Brain pericyte (primary cell): ENCODE results near the gene SHQ1.
"Not testable (repeated sequence)": the region's sequence is repeated elsewhere in the genome, so short reads cannot be mapped to it uniquely, and the experiment has no call there.

ENCODE experiments used
- DNase-seq: peaks from one replicate; pipeline ENCODE4 v3.0.0-alpha.2; 2012; ENCODE audit warnings: low read depth, low spot score

Gene SHQ1

DNA sequence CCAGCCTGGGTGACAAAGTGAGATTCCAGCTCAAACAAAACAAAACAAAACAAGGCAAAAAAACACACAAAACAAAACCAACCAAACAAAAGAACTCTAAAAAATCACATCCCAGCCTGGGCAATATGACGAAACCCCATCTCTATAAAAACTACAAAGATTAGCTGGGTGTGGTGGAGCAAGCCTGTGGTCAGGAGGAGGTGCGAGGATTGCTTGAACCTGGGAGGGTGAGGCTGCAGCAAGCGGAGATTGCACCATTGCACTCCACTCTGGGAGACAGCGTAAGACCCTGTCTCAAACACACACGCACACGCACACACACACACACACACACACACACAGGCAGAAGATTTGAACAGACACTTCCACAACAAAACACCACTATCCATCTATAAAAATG lies 99.6 kb downstream of the SHQ1 start:
- DNase-seq: no peak

- DNase-seq: no peak
Observed at GRCh38 chr3:72746430-72747411, 101.5 kb downstream of the SHQ1 start.

GRCh38 chr3:72745146-72745999 lies 102.9 kb downstream of the SHQ1 start:
- DNase-seq: no peak

GRCh38 chr3:72744330-72744729 lies 103.9 kb downstream of the SHQ1 start:
- DNase-seq: no peak

GRCh38 chr3:72739531-72740466 lies 108.4 kb downstream of the SHQ1 start:
- DNase-seq: no peak

- no peak for DNase-seq
Observed at GRCh38 chr3:72738752-72739530, 109.3 kb downstream of the SHQ1 start.

DNA sequence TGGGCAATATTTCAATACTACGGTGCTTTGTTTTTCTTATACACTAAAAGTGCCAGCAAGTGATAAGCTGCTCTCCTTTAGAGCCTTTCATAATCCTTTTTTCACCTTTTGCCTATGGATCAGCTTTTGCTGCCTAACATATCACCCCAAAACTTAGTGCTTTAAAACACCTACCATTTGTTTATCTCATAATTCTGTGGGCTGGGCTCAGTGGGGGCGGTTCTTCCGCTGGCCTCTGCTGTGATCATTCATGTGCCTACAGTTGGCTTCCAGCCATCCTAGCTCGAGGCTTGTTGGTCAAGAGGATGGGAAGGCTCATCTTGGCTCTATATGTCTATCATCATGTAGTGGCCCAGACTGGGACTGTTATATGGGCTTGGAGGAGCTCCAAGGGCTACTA lies 113.2 kb downstream of the SHQ1 start:
- DNase-seq: not testable (repeated sequence)

- no peak for DNase-seq
Observed at GRCh38 chr3:72733676-72734075, 114.6 kb downstream of the SHQ1 start.

- DNase-seq: not testable (repeated sequence)
Observed at GRCh38 chr3:72732666-72733345, 115.4 kb downstream of the SHQ1 start.

DNA sequence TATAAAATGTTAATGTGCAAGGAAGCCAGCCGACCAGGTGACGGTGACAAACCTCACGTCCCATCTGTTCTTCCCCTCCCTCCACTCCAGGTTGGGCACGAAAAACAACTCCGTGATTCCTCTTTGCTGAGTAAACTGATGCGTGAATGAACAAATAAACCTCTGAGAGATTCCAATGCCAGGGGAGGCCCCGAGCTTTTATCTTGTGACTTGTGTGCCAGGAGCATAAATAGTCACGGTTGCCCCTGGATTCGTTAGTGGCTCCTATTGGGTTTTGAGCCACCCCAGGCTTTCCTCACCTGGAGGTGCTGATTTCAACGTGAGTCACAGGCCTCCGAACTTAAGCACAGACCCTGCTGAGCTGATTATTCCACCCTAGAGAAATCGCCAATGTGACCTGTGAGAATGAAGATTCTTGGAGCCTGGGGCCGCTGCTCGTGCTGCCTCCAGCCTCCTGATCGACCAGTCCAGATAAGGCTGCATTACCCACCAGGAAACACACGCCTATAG lies 119.2 kb downstream of the SHQ1 start:
- no peak for DNase-seq

- DNase-seq: no peak
Observed at GRCh38 chr3:72728329-72728889, 119.8 kb downstream of the SHQ1 start.

DNA sequence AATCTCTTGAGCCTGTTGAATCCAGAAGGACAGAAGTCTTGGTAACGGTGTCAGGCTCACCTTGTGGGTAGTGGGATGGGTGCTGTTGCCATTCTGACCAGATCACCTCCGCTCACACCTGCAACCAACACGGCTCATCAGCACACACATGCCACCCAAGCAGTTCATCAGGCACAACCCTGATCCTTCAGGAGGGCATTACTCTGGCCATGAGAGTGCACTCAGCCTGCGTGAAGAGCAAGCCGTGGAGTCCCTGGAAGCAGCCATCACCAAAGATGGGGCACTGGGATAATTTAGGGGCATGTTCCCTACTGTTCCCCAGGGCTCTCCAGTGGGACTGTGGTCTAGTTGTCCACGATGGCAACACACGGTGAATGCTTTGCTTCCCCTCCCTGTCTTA lies 120.5 kb downstream of the SHQ1 start:
- DNase-seq: no peak

DNA sequence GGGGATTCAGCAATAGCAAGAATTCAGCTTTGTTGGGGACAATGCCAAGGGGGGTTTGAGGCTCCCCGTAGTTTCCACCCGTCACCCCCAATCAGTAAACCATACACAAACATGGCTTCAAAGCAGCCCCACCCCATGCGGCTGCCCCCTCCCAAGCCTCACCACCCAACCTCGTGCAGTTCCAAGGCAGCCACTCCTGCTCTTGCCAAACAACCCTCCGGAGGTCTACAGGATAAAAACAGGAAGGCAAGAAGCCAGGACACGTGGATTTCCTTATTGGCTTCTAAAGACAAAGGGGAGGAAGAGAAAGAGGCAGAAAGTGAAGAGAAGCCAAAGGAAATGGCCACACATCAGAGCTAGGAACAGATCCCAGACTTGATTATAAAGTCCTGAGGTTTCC lies 121.1 kb downstream of the SHQ1 start:
- no peak for DNase-seq

DNA sequence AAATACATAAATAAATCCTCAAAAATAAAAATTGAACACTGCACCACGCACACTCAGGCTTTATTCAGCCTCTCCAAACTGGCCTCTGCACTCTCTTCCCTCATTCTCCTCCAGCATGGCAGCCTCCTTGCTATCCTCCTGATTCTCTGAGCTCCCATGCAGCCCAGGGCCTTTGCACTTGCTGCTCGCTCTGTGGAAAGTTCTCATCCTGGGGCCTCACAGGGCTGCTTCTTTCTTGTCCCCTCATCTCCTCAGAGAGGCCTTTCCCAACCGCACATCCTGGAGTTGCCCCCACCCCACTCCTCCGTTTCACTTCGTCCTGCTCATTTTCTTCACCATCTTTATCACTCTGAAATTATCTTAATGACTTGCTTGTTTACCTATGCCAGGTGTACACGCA lies 123.0 kb downstream of the SHQ1 start:
- DNase-seq: no peak

- DNase-seq: no peak
Observed at GRCh38 chr3:72724070-72724469, 124.2 kb downstream of the SHQ1 start.

- DNase-seq: no peak
Observed at GRCh38 chr3:72722930-72723726, 125.1 kb downstream of the SHQ1 start.

DNA sequence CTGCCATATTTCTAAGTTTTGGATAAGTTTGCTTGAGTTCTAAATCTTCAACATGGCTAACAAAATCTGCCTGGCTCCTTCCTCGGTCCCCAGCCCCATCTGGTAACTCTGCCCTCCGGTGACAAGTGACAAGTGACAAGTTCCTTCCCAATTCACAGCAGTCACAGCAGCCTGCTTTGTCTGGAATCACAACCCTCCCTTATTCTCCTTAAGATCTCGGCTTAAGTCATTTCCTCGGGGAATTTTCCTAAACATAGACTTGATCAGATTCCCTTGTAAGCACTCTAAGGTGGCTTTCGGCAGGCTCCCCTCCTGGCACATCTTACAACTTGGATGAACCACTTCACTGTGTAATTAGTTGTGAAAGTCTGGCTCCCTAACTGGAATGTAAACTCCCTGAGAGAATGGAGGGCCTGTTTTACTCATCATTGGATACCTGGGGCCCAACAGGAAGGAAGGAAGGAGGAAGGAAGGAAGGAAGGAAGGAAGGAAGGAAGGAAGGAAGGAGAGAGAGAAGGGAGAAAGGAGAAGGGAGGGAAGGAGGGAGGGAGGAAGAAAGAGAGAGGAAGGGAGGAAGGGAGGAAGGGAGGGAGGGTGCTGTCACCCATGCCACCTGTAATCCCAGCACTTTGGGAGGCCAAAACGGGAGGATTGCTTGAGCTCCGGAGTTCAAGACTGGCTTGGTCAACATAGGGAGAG lies 126.4 kb downstream of the SHQ1 start:
- no peak for DNase-seq

GRCh38 chr3:72720566-72720965 lies 127.7 kb downstream of the SHQ1 start:
- DNase-seq: no peak
